Left renal cortex interstitium (tissue), 4 donors: Measurements from ENCODE around the gene SLC35F3. TPM values are rescaled to one million over a fixed set of nuclear protein-coding genes. Genes with fewer than 3 reads are reported as not detected.
"Not testable (repeated sequence)": the region's sequence is repeated elsewhere in the genome, so short reads cannot be mapped to it uniquely, and the experiment has no call there.

Experiments
- DNase-seq, 4 donors: peaks; one replicate each; pipeline ENCODE4 v3.0.0-alpha.2; 2013; ENCODE audit warnings: low read depth in 4 of 4, low spot score in 2 of 4, missing footprints in 1 of 4
- polyA plus RNA-seq, 4 donors: library from polyadenylated mRNA; unstranded; fragments of 120-200 nt; gene quantifications; one replicate each; pipeline ENCODE4 v1.2.1, GENCODE V29; 2013; ENCODE audit not compliant: insufficient read length in 4 of 4

Gene SLC35F3
- under 1 TPM; 0.58 to 0.74 (median 0.66) TPM for polyA plus RNA-seq

DNA sequence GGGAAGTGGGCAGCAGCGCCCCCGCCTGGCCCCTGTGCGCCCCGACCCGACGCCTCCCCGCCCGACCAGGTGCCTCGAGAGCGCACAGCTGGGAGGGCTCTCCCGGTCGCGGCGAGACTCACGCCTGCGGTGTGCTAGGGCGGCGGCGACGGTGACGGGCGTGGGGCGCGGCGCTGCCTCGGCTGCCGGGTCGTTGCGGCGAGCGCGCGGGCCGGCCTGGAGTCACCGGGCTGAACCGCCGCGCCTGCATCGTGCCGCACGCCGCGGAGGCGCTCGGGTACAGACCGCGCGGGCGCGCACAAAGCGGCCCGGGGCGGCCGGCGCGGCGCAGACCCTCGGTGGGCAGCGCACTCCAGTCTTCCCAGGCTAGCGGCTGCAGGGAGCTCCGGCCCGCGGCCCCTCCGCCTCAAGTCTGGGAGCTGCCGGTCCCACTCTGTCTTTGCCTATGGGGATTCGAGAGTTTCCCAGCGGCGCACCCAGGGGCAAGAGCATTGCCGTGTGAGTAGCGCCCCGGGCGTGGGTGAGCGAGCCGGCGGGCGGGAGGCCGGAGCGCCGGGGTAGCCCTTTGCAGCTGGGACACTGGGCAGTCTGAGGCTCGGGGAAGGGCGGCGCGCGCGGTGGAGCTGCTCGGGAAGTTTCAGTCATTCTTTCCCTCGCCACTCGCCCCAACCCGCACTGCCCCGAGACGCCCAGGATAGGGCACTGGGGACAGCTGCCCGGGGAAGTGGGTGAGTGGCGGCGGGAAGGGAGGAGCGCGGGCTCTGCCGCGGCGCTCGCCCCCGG lies at the start of gene SLC35F3:
Gene SLC35F3, plus strand, starts transcription at position 44 of the 783 bp plus-strand sequence.
- DNase-seq, result peak in 2 of 4 donors; percentile 32 to 48

DNA sequence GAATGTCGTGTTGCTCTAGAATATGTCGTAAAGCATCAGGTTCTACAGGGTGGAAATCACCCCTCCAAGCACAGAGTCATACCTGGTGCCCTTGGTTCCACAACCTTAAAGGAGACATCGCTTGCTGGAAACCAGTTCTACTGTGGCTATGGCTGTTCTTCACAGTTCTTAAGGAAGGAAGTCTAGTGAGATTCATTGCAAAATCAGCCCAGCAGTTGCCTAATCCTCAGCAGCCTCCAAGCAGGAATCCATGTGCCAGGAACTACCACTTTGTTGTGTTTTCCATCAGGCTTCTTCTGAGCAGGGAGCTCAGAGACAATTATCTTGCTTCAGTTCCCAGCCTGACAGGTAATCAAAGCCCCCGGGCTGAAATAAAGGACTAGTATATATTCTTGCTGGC lies 45.0 kb upstream of the SLC35F3 start:
- no peak for DNase-seq

DNA sequence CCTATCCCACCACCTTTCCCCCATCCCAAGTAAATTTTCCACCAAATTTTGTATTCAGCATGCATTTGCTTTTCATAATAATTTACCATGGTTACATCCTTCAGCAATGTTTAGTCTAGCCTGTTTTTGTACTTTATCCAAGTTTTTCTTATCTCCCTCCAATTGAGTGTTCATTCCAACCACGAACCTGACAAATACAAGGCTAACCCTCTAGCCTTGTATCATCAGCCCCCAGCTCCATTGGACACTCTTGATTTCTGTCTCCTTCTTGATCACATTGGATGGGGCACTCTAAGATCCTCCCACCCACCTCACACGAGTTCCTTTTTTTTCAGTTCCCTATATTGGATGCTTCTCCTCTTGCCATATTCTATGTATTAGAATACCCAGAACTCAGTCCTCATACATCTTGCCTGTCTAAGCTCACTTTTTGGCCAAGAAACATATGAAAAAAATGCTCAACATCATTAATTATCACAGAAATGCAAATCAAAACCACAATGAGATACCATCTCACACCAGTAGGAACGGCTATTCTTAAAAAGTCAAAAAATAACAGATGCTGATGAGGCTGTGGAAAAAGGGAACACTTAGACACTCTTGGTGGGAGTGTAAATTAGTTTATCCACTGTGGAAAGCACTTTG lies 40.5 kb upstream of the SLC35F3 start:
- DNase-seq, result no peak

DNA sequence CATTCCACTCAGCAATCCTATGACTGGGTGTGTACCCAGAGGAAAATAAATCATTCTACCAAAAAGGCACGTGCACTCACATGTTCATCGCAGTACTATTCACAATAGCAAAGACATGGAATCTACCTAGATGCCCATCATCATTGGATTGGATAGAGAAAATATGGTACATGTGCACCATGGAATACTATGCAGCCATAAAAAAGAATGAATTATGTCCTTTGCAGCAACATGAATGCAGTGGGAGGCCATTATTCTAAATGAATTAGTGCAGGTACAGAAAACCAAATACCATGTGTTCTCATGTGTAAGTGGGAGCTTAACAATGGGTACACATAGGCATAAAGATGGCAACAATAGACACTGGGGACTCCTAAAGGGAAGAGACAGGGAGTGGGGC lies 39.9 kb upstream of the SLC35F3 start:
- no peak for DNase-seq

DNA sequence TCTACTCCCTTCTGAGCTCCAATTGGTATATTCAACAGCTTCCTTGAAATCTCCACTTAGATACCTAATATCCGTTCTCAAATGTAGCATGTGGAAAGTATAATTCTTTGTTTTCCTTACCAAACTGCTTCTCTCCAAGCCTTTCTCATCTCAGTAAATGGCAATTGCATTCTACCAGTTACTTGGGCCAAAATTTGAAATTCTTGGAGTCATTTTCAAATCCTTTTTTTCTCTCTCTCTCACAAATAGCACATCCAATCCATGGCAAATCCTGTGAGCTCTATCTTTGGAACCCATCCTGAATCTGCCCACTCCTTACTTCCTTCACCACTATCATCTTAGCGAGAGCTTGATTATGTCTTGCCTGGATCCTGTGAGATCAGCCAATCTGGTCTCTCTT lies 39.3 kb upstream of the SLC35F3 start:
- no peak for DNase-seq

DNA sequence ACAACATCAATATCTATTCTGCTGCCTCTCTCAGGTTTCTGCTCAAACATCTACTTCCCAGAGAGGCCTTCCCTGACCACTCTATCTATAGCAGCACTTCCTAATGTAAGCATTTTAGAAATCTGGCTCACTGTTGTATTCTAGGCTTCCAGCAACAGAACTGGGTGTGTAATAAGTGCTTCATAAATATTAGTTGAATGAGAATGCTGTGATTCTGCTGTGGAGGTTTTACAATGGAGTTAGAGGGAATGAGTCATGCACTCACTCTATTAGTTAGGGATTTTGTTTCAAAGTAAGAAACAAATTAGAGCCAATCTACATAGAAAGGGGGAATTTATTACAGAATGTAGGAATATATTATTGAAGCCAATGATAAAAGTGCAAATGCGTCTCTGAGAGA lies 38.6 kb upstream of the SLC35F3 start:
- no peak for DNase-seq

DNA sequence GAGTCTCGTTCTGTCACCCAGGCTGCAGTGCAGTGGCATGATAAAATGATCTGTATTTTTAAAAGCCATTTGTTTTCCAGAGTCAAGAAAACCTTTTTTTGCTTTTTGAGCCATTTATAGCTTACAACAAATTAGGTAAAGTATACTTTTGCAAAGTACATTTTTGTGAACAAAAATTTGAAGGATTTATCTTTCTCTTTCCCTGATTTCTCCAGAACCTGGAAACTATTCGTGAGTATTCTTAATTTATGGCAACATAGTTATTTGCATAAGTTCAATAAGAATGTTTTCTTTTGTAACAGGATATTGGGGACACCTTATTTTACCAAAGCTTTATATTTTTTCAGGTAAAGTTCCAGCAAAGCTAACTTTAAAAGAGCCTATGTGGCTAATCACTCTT lies 37.4 kb upstream of the SLC35F3 start:
- no peak for DNase-seq

DNA sequence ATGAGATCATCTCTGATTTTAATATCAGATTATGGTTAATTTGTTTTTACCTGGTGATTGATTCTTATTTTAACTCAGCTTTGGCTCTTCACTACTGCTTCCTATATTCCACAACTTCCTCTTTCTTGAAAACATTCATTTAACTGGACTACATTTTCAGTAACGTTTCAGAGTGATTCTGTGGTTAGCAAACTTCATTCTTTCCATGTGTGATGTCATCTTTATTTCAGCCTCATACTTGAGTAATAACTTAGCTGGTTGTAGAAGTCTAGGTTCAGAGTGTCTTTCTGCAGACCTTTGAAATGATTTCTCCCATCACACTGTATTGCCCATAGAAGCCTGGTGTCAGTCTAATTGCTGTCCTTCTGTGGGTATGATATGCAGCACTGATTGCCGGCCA lies 36.0 kb upstream of the SLC35F3 start:
- no peak for DNase-seq

DNA sequence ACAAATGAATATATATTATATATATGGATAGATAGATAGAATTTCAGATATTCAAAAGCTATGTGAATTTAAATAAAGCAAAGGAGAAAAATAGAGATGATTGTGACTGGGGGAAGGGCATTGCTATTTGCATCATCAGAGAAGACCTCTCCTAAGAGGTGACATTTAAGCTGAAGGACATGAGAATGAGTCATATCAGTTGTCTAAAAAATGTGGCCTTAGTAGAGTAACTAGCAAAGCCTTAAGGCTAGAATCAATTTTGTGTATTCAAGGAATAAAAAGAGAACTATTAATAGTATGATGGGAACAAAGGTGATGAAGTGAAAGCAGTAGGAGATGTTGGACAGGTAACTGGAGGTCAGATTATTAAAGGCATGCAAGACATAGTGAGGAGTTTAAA lies 34.8 kb upstream of the SLC35F3 start:
- no peak for DNase-seq

DNA sequence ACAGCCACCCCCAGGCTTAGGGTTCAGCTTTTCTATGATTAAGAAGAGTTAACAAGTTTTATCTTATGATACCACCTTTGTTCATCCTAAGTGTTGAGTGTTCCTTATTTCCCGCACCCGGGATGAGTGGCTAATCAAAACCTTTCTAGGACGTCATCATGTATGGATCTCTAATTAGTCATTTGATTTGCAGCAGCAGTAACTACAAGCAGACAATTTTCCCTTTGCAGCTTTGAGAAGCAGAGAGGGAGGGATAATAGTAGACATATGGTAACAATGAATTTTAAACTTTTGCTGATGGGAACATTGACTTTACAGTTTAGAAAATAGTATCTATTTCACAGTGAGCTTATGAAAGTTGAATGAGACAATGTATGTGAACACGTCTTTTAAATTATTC lies 30.8 kb upstream of the SLC35F3 start:
- no peak for DNase-seq

DNA sequence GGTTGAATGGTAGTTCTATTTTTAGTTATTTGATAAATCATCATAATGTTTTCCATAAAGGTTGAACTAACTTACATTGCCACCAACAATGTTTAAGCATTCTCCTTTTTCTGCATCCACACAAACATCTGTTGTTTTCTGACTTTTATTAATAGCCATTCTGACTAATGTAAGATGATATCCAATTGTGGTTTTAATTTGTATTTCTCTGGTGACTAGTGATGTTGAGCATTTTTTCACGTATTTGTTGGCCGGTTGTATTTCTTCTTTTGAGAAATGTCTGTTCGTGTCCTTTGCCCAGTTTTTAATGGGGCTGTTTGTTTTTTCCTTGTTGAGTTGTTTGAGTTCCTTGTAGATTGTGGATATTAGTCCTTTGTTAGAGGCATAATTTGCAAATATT lies 24.6 kb upstream of the SLC35F3 start:
- no peak for DNase-seq

DNA sequence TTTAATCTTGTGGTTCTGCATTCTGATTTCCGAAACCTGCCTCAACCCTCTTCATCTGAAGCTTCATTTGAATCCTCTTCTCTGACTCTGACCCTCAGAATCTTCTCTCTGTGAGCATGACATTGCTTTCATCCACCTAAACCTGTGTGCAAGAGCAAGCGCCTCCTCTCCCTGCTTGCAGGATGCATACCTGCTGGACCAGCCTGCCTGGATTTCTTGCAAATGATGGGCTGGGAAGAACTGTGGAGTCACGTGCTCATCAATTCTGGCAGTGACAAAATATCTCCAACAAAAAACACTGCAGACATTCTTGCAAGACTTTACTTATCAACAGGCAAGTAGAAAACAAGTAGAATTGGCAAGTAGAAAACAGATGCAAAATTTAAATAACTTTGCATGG lies 20.8 kb upstream of the SLC35F3 start:
- DNase-seq, result no peak

DNA sequence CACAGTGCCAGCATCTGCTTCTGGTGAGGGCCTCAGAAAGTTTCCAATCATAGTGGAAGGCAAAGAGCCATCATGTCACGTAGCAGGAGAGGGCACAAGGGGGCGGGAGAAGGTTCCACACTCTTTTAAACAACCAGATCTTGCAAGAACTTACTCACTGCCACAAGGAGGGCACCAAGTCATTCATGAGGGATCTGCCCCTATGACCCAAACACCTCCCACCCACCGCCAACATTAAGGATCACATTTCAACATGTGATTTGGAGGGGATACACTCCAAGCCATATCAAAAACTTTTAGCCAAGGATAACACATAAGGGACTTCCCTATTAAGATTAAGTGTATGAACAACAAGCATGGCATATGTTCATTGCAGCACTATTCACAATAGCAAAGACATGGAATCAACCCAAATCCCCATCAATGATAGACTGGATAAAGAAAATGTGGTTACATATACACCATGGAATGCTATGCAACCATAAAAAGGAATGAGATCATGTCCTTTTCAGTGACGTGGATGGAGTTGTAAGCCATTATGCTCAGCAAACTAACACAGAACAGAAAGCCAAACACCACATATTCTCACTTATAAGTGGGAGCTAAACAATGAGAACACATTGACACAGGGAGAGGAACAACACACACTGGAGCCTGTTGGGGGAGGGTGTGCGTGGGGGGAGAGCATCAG lies 19.9 kb upstream of the SLC35F3 start:
- no peak for DNase-seq

DNA sequence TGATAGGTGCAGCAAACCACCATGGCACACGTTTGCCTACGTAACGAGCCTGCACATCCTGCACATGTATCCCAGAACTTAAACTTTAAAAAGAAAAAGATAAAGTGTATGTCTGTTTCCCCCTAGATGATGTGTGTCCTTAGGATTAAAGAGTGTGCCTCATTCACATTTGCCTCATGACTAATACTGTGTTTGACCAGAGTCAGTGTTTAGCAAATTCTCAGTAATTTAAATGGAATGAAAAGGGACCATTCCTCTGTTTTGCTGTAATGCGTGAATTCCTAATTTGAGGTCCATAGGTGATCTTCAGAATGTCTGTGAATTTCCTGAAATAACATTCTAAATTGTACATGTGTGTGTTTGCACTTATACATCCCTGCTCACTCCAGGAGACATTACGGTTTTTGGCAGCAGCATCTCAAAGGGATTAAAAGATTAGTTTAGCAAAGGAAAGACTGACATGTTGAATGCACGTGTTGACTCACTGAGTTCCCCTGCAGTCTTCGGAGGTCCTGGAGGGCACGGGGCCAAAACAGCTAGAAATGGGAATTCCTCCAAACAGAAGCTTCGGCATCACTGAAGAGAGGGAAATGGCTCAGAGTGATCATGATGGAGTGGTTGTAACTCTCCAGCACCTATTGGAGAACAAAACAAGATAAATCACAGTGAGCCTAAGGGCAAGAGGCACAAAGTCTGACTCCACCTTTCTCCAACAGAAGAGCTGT lies 19.1 kb upstream of the SLC35F3 start:
- DNase-seq, result peak in 1 of 4 donors; percentile 6

DNA sequence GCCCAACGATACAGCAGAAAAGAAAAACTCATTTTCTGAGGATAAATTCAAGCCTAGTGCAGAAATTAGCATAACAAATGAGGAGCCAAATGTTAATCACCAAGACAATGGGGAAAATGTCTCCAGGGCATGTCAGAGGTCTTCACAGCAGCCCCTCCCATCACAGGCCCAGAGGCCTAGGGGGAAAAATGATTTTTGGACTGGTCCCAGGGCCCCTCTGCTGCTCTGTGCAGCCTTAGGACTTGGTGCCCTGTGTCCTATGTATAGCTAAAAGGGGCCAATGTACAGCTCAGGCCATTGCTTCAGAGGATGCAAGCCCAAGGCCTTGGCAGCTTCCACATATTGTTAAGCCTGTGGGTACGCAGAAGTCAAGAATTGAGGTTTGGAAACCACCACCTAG lies 13.3 kb upstream of the SLC35F3 start:
- not testable (repeated sequence) for DNase-seq

DNA sequence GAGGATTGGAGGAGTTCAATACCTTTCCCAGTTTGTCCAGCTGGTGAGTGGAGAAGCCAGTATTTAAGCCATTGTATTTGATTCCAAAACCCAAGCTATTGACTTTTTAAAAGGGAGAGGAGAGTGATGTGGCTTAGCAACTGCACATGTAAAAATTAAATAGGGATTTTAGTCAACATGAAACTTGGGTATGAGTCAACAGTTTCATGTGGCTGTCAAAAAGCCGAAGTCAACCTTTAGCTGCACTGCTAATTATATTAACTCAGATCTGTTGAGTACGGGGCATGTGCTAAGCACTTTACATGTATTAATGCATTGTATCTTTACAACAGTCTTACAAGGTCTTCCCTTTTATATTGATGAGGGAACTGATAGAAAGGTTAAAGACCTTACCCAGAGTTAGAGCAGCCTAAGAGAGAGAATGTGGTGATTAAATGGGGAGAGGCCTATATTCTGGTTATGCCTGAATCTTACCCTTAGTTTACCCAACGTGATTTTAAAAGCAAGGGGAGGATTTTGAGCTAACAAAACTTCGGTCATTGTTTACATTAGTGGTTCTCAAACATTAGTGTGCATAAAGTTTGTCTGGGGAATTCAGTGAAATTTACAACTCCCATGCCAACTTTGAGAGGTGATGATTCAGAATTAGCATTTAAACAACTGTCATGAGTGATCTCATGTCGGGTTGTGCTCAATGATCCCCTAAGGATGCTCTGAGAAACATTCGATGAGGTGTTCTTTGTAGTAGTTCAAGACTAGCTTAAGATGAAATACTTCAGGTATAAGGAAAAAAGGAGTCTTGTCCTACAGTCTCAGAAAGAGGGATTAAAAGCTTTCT lies 6.9 kb upstream of the SLC35F3 start:
- no peak for DNase-seq

DNA sequence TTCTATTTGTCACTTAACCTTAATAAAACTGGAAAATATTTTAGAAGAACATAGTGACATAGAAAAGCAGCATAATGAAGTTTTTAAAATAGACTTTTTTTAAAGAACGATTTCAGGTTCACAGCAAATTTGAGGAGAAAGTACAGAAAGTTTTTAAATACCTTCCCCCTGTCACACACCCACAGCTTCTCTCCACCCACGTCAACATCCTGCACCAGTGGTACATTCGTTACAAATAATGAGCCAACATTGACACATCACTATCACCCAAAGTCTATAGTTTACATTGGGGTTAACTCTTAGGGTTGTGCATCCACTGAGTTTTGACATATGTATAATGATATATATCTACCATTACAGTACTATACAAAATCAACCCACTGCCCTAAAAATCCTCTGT lies 3.0 kb upstream of the SLC35F3 start:
- no peak for DNase-seq

DNA sequence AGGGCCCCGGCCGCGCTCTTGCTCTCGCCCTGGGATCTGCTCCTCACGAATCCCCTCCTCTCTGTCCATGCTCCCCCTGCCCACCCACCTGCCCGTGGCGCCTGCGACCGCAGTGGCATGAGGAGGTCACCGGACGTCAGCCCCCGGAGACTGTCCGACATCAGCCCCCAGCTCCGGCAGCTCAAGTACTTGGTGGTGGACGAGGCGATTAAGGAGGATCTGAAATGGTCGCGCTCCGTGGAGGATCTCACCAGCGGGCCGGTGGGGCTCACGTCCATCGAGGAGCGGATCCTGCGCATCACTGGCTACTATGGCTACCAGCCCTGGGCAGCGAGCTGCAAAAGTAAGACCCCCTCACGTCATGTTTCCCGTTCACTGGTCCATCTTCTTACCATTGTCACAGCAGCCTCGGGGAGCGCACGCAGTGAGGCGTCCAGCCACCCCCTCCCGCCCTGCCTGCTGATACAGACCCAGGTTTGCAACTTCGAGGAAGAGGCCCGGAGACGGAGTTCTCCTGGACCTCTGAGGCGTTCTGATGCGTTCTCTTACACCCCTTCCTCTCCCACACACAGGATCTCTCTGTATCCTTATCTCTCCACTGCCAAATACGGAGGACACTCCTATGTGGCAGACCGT lies 1.1 kb downstream of the SLC35F3 start:
- no peak for DNase-seq

DNA sequence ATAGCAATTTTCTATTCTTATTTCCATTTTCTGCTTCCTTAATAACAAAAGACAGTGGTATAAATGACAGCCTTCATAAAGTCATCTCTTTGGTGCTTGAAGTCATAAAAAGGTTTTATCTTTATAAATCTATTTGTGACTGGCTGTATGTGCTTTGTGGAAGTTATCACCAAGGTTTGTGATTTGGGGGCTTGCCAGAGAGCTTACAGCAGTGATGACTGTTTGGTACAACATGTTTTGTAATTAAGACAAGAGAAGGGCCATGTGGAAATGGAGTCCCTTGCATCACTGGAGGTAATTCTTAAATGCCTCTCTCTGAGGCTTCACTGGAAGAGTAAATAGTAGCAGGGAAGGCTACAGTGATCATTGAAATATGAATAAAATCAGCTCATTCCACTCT lies 2.7 kb downstream of the SLC35F3 start:
- DNase-seq, result no peak

DNA sequence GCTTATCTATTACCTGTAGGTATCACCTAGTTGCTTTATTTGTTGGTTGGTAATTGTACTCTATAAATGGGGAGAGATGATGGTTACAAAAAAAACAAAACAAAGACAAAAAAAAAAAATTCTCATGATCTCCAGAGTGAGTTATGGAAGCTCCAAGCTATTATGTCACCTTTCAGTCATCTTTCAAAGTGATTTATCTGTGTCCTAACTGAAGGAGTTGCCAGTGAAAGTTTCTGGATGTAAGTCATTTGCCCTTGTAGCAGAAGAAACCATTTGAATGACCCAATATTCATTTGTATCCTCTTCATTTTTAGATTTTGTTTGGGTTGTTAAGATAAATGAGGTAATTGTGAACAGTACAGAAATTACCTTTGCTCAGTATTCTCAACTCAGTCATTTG lies 3.6 kb downstream of the SLC35F3 start:
- no peak for DNase-seq
